Endothelial cell of umbilical vein (primary cell): Measurements from ENCODE around the gene LAIR2. TPM values are rescaled to one million over a fixed set of nuclear protein-coding genes. Genes with fewer than 3 reads are reported as not detected.

Experiments
- BruUV-seq: library from RNA; stranded (reverse); fragments of 400-500 nt; replicated peaks from 2 replicates; lab custom pipeline; 2021; lab: Mats Ljungman, UMichigan
- CTCF ChIA-PET: fragments of 300-600, 350-600 bp; sonication (Branson Sonifier 250); formaldehyde crosslinking; loops from one replicate; lab custom pipeline; 2021; ENCODE audit warnings: antibody characterized with exemption, inconsistent platforms; lab: Charles Lee
- POLR2A ChIA-PET: fragments of 300-600, 350-600 bp; sonication (Branson Sonifier 250); formaldehyde crosslinking; loops from one replicate; lab custom pipeline; 2021; ENCODE audit warnings: antibody characterized with exemption, inconsistent platforms; lab: Charles Lee
- DNase-seq: peaks from one replicate; pipeline ENCODE4 v3.0.0-alpha.2; 2011; ENCODE audit warnings: low read depth, low spot score
- FAIRE-seq: peaks from 2 replicates; lab custom pipeline; 2011; peaks lifted over from hg19 to GRCh38; lab: Jason Lieb, UNC
- H2AFZ ChIP-seq: 2 replicates; pipeline ENCODE4 v1.6.0; 2012; ENCODE audit warnings: low read depth, low read length, control low read depth, inconsistent platforms
- H3K27ac ChIP-seq: 2 replicates; pipeline ENCODE4 v1.5.1; 2011; ENCODE audit warnings: low read depth, mild to moderate bottlenecking, control low read depth, low read length, moderate library complexity; ENCODE audit not compliant: insufficient read depth
- H3K27me3 ChIP-seq, 2 experiments: 2 replicates each; pipeline versions ENCODE4 v1.6.0 to v1.6.1; 2011; ENCODE audit warnings: low read length in 2 of 2, mixed read lengths in 1 of 2; ENCODE audit not compliant: control insufficient read depth in 2 of 2, insufficient read depth in 2 of 2
- H3K36me3 ChIP-seq, 2 experiments: 2 replicates in 1 of 2; 3 replicates in 1 of 2; pipeline ENCODE4 v1.5.1; 2011; ENCODE audit warnings: low read length in 2 of 2, mild to moderate bottlenecking in 1 of 2, moderate library complexity in 1 of 2; ENCODE audit not compliant: control insufficient read depth in 2 of 2, insufficient read depth in 2 of 2; ENCODE audit errors: extremely low read depth in 1 of 2
- H3K4me1 ChIP-seq: 3 replicates; pipeline ENCODE4 v1.5.1; 2011; ENCODE audit warnings: mild to moderate bottlenecking, low read length; ENCODE audit not compliant: control insufficient read depth, insufficient read depth; ENCODE audit errors: extremely low read depth
- H3K4me2 ChIP-seq: 2 replicates; pipeline ENCODE4 v1.6.1; 2011; ENCODE audit warnings: low read length, control low read depth, mixed read lengths; ENCODE audit not compliant: insufficient read depth
- H3K4me3 ChIP-seq, 3 experiments: fragments of 200-600 bp in 1 of 3; sonication (generic), shearing (Covaris generic) in 1 of 3; replicated peaks in 1 of 3; 2 replicates each; pipeline ENCODE4 v1.5.1; 2011 to 2016; ENCODE audit warnings: control low read depth in 3 of 3, low read length in 3 of 3, mild to moderate bottlenecking in 2 of 3, inconsistent platforms in 1 of 3, low read depth in 1 of 3, moderate library complexity in 1 of 3; ENCODE audit not compliant: insufficient read depth in 1 of 3
- H3K79me2 ChIP-seq: 2 replicates; pipeline ENCODE4 v1.6.0; 2012; ENCODE audit warnings: low read length, inconsistent platforms; ENCODE audit not compliant: control insufficient read depth, insufficient read depth
- H3K9ac ChIP-seq: replicated peaks from 2 replicates; pipeline ENCODE3; 2011; ENCODE audit warnings: low read length, control low read depth; ENCODE audit not compliant: insufficient read depth; ENCODE audit errors: extremely low read depth
- H3K9me1 ChIP-seq: replicated peaks from 3 replicates; pipeline ENCODE4 v1.6.0; 2011; ENCODE audit warnings: mild to moderate bottlenecking, low read length; ENCODE audit not compliant: control insufficient read depth, insufficient read depth; ENCODE audit errors: extremely low read depth
- H3K9me3 ChIP-seq: replicated peaks from 2 replicates; pipeline ENCODE4 v1.5.1; 2012; ENCODE audit warnings: low read length, inconsistent platforms; ENCODE audit not compliant: control insufficient read depth, insufficient read depth
- H4K20me1 ChIP-seq: replicated peaks from 2 replicates; pipeline ENCODE3; 2011; ENCODE audit warnings: mild to moderate bottlenecking, low read length; ENCODE audit not compliant: control insufficient read depth, insufficient read depth; ENCODE audit errors: extremely low read depth
- EZH2 ChIP-seq: IDR thresholded peaks from 2 replicates; pipeline ENCODE4 v1.6.1; 2012; ENCODE audit warnings: borderline replicate concordance, low read depth, mild to moderate bottlenecking, moderate library complexity, low read length, inconsistent platforms; ENCODE audit not compliant: severe bottlenecking
- FOS ChIP-seq: IDR thresholded peaks from 2 replicates; pipeline ENCODE4 v1.6.1; 2011; ENCODE audit warnings: mild to moderate bottlenecking, low read length, moderate library complexity, borderline replicate concordance; ENCODE audit not compliant: insufficient read depth
- GATA2 ChIP-seq: IDR thresholded peaks from 2 replicates; pipeline ENCODE4 v1.7.0; 2011; ENCODE audit warnings: low read depth, mild to moderate bottlenecking, moderate library complexity, mixed read lengths, low read length; ENCODE audit not compliant: insufficient read length, insufficient read depth
- JUN ChIP-seq: IDR thresholded peaks from 2 replicates; pipeline ENCODE4 v1.6.1; 2011; ENCODE audit warnings: borderline replicate concordance, low read depth; ENCODE audit not compliant: insufficient read length, insufficient read depth
- MYC ChIP-seq: IDR thresholded peaks from one replicate; pipeline ENCODE4 v1.6.1; 2011; ENCODE audit warnings: mild to moderate bottlenecking, low read depth, low read length
- POLR2A ChIP-seq: IDR thresholded peaks from 2 replicates; pipeline ENCODE4 v1.6.1; 2012; ENCODE audit warnings: low read depth, mild to moderate bottlenecking, control low read depth, low read length
- POLR2AphosphoS5 ChIP-seq: IDR thresholded peaks from 2 replicates; pipeline ENCODE4 v1.6.1; 2012; ENCODE audit warnings: low read depth, mild to moderate bottlenecking, control low read depth, low read length, moderate library complexity; ENCODE audit not compliant: insufficient read depth
- dilution Hi-C: fragments of 300-500 bp; cut with MboI; formaldehyde crosslinking; loops from one replicate; pipeline ENCODE4 v1.15.0; 2019; ENCODE audit warnings: low sequenced_read_pairs; ENCODE audit not compliant: extremely low pct_ligation_motif_present
- intact Hi-C: fragments of 100-400 bp; cut with micrococcal nuclease; formaldehyde crosslinking; loops from one replicate; pipeline ENCODE4 v1.10.0; 2022
- polyA plus RNA-seq, 4 experiments: library from polyadenylated mRNA; depleted of rRNA in 3 of 4; stranded (reverse) in 3 of 4; unstranded in 1 of 4; fragments of >200 nt; gene quantifications; 2 replicates each; pipeline versions ENCODE4 v1.2.1 to v1.2.3, GENCODE V29; 2011 to 2012; ENCODE audit warnings: missing spikeins in 1 of 4
- total RNA-seq: library from RNA; stranded (reverse); gene quantifications from 2 replicates; pipeline ENCODE4 v1.2.3, GENCODE V29; 2021
- TF ChIP-seq, protein P1 (sequence below): IDR thresholded peaks from 2 replicates; pipeline ENCODE4 v1.6.1; 2011; ENCODE audit not compliant: insufficient read depth, insufficient read length
- TF ChIP-seq, protein P2 (sequence below), 2 donors: IDR thresholded peaks; 1 replicate in 1 of 2; 2 replicates in 1 of 2; pipeline ENCODE4 v1.5.1; 2011; ENCODE audit warnings: low read length in 2 of 2, mild to moderate bottlenecking in 2 of 2, moderate library complexity in 2 of 2, control low read depth in 1 of 2, inconsistent platforms in 1 of 2, low read depth in 1 of 2; ENCODE audit not compliant: insufficient read depth in 1 of 2; ENCODE audit errors: extremely low read depth in 1 of 2

Gene LAIR2
- total and polyA plus RNA-seq, 2 donors (not counting 3 experiments of a cell fraction or from before 2014, with no cell fraction given): not detected

DNA sequence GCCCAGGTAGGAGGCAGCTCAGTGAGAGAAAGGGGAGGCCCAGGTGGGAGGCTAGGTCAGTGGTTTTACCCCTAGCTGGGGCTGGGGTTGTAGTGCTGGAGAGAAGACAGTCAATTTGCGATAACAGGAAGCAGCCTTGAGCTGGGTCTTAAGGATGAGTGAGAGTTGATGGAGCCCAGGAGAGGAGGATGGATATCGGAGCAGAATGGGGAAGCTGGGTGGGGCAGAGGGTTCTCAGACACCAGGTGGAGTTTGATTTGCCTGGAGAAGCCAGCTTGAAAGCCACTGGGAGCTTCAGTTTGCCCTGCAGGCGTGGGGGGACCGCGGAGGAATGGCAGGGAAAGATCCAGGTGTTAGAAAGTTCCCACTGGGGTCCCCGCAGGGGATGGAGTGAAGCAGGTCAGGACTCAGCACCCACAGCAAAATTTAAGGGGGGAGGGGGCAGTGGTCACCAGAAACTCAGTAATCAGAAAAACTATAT, 28.7 kb upstream of the LAIR2 start:
- Histone ChIP-seq H3K4me1 (peaks cover 35% of the 10 kb centered on the region), H3K79me2 (peaks cover 1% of the 10 kb centered on the region), H3K9me1 (no peaks in the 10 kb centered on the region), H4K20me1 (no peaks in the 10 kb centered on the region), H3K27ac (peak overlapping the region; percentile 68), H3K9me3 (no peaks in the 10 kb centered on the region), H3K4me3 (no peak overlapping the region), H3K36me3 (no peaks in the 10 kb centered on the region), H2AFZ (peak overlapping the region; percentile 90), H3K4me2 (peak overlapping the region; percentile 57), H3K9ac (peak overlapping the region; percentile 58), H3K27me3 (no peaks in the 10 kb centered on the region)
- dilution Hi-C loops: no loop called here
- CTCF ChIA-PET: interaction anchor here (1.0 to 1.7 kb wide), 5 partner anchors 8 to 444 kb away, joined by 3 to 21 read pairs (median 7); partner anchors contain the start of gene LENG9
- intact Hi-C loops: loop anchor here (1.0 kb wide), 1 partner anchor 49 kb away; no protein-coding TSS in a partner anchor
- DNase-seq (no peak), FAIRE-seq (no peak)
- no peak for TF ChIP-seq EZH2
- TF ChIP-seq POLR2A: no peak
- no peak for TF ChIP-seq POLR2AphosphoS5
- TF ChIP-seq, protein P1, sequence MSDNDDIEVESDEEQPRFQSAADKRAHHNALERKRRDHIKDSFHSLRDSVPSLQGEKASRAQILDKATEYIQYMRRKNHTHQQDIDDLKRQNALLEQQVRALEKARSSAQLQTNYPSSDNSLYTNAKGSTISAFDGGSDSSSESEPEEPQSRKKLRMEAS: no peak
- TF ChIP-seq GATA2: no peak
- TF ChIP-seq, protein P2, sequence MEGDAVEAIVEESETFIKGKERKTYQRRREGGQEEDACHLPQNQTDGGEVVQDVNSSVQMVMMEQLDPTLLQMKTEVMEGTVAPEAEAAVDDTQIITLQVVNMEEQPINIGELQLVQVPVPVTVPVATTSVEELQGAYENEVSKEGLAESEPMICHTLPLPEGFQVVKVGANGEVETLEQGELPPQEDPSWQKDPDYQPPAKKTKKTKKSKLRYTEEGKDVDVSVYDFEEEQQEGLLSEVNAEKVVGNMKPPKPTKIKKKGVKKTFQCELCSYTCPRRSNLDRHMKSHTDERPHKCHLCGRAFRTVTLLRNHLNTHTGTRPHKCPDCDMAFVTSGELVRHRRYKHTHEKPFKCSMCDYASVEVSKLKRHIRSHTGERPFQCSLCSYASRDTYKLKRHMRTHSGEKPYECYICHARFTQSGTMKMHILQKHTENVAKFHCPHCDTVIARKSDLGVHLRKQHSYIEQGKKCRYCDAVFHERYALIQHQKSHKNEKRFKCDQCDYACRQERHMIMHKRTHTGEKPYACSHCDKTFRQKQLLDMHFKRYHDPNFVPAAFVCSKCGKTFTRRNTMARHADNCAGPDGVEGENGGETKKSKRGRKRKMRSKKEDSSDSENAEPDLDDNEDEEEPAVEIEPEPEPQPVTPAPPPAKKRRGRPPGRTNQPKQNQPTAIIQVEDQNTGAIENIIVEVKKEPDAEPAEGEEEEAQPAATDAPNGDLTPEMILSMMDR (IDR thresholded peaks at IDR 0.05; ENCODE audit: extremely low read depth in 1 of 2, insufficient read depth in 1 of 2, low read depth in 1 of 2, low read length in 2 of 2): no peak
- no peak for TF ChIP-seq MYC
- TF ChIP-seq FOS: no peak
- no peak for TF ChIP-seq JUN
- no TSS peak for BruUV-seq
- POLR2A ChIA-PET: interaction anchor here (1.4 kb wide), 2 partner anchors 10 to 12 kb away, joined by 4 to 6 read pairs; partner anchors contain the start of gene LENG9
